Smooth muscle cell of bladder (primary cell): ENCODE data around the gene OR10T2. TPM values are rescaled to one million over a fixed set of nuclear protein-coding genes. Genes with fewer than 3 reads are reported as not detected.

Experiments used
- total RNA-seq: library from RNA; depleted of rRNA; stranded (reverse); fragments of >200 nt; gene quantifications from 2 replicates; pipeline ENCODE4 v1.2.3, GENCODE V29; 2014

The OR10T2 gene
- total RNA-seq, result not detected in 2 replicates

GRCh38 chr1:158398818-158399514, at the start of gene OR10T2:
Gene OR10T2, minus strand, starts transcription at chr1:158399466. Its CDS starts 0 bp downstream, at chr1:158399466.

GRCh38 chr1:158426137-158426536, 26.9 kb upstream of the OR10T2 start, which contains the start of gene OR10K2:
Gene OR10K2, minus strand, starts transcription at chr1:158426237. Its CDS starts 5,371 bp downstream, at chr1:158420866.

GRCh38 chr1:158353303-158354075, 45.8 kb downstream of the OR10T2 start, which contains the start of gene CD1E:
Gene CD1E, plus strand, starts transcription at chr1:158353894. Its CDS starts 95 bp downstream, at chr1:158353989.

Other genes with a start within 250 kb of the OR10T2 start
- 5.3 and 8.0 TPM in 2 replicates for gene CD1D, start 218.6 kb downstream of the OR10T2 start, total RNA-seq
- gene CD1A, start 145.0 kb downstream of the OR10T2 start, total RNA-seq, result not detected in 2 replicates
- gene CD1C, start 109.5 kb downstream of the OR10T2 start, total RNA-seq, result not detected in 2 replicates
- not detected in 2 replicates for gene CD1B, start 67.9 kb downstream of the OR10T2 start, total RNA-seq
- not detected in 2 replicates for gene CD1E, start 45.6 kb downstream of the OR10T2 start, total RNA-seq
- gene OR10K2, start 26.8 kb upstream of the OR10T2 start, total RNA-seq, result not detected in 2 replicates
- not detected in 2 replicates for gene OR10K1, start 62.4 kb upstream of the OR10T2 start, total RNA-seq
- not detected in 2 replicates for gene OR10R2, start 72.8 kb upstream of the OR10T2 start, total RNA-seq
- gene OR6Y1, start 154.9 kb upstream of the OR10T2 start, total RNA-seq, result not detected in 2 replicates
- not detected in 2 replicates for gene OR6P1, start 171.1 kb upstream of the OR10T2 start, total RNA-seq
- not detected in 2 replicates for gene OR10X1, start 180.4 kb upstream of the OR10T2 start, total RNA-seq
- not detected in 2 replicates for gene OR10Z1, start 205.8 kb upstream of the OR10T2 start, total RNA-seq